Fibroblast of pulmonary artery (primary cell): ENCODE data around the gene ZNF524.

ENCODE experiments used
- DNase-seq: peaks from one replicate; pipeline ENCODE4 v3.0.0-alpha.2; 2010; ENCODE audit warnings: low read depth
- H3K4me3 ChIP-seq: replicated peaks from 2 replicates; pipeline ENCODE4 v1.5.1; 2011; ENCODE audit warnings: low read depth, mild to moderate bottlenecking, control low read depth, low read length, moderate library complexity
- TF ChIP-seq, protein P1 (sequence below): IDR thresholded peaks from 2 replicates; pipeline ENCODE4 v1.5.1; 2011; ENCODE audit warnings: mild to moderate bottlenecking, control low read depth, low read length, inconsistent platforms; ENCODE audit errors: missing control alignments

Gene ZNF524

DNA sequence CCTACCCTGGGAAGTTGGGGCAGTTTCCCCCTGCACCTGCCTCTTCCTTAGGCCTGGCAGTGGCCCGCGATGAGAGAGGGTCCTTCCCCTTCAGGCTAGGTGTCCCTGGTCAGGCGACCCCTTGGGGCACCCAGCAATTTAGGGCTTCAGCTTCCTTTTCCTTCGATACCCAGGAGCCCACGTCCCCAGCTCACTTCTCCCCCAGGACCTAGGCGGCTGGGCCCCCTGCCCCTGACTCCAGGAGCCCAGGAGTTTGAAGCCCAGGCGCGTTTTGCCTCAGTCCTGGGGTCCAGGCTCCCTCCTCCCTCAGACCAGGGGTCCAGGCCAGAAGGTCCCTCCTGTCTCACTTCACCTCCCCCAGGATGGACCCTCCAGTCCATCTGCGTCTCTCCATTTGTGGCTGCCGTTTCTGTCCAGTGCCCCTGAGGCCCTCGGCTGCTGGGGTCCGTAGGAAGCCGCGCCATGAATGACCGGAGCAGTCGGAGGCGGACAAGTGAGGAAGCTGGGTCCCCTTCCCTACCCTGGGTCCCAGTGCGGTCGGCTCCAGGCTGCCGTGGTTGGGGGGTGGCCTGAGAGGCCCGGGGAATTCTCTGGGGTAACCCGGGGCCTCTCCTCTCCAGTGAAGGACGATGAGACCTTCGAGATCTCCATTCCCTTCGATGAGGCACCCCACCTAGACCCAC is 48.6 kb downstream of the ZNF524 start:
- TF ChIP-seq, protein P1, sequence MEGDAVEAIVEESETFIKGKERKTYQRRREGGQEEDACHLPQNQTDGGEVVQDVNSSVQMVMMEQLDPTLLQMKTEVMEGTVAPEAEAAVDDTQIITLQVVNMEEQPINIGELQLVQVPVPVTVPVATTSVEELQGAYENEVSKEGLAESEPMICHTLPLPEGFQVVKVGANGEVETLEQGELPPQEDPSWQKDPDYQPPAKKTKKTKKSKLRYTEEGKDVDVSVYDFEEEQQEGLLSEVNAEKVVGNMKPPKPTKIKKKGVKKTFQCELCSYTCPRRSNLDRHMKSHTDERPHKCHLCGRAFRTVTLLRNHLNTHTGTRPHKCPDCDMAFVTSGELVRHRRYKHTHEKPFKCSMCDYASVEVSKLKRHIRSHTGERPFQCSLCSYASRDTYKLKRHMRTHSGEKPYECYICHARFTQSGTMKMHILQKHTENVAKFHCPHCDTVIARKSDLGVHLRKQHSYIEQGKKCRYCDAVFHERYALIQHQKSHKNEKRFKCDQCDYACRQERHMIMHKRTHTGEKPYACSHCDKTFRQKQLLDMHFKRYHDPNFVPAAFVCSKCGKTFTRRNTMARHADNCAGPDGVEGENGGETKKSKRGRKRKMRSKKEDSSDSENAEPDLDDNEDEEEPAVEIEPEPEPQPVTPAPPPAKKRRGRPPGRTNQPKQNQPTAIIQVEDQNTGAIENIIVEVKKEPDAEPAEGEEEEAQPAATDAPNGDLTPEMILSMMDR, result no peak
- DNase-seq, result no peak

DNA sequence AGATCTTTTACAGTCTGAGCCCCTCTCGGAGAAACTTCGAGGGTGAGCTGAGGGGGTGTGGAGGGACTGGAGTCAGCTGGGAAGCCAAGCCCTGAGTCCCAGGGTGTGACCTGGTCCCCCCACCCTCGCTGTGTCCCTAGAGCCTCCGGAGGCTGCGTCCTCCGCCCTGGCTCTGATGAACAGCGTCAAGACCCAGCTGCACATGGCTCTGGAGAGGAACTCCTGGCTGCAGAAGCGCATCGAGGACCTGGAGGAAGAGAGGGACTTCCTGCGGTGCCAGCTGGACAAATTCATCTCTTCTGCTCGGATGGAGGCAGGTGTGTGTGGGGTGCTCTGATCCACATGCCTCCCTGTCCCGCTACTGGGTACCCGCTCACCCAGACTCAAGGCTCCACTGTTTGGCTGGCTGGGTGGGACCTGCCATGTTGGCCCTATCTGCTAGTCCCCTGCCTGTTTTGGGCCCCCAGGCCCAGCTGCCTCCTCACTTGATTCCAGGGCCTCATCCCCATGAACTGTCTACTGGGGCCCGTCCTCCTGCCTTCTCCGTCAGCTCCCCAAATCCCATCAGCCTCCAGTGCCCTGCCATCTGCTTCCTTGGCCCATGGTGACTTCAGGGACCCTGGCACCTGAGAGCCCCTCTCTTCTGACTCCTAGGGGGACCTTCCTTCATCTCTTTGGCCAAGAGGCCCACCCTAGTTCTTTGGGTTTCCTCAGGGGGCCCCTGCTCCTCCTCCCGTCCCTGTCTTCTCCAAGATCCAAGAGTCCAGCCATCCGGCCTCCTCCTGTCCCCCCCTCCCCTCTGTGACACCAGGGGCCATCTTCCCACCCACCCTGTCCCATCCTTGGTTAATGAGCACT is 49.4 kb downstream of the ZNF524 start:
- TF ChIP-seq, protein P1, result no peak
- DNase-seq, result no peak
- H3K4me3 ChIP-seq, result peak overlapping the region; percentile 12

More for the DNA sequence above, 48.6 kb downstream of the ZNF524 start:
- peak overlapping the region; percentile 73 for H3K4me3 ChIP-seq

DNA sequence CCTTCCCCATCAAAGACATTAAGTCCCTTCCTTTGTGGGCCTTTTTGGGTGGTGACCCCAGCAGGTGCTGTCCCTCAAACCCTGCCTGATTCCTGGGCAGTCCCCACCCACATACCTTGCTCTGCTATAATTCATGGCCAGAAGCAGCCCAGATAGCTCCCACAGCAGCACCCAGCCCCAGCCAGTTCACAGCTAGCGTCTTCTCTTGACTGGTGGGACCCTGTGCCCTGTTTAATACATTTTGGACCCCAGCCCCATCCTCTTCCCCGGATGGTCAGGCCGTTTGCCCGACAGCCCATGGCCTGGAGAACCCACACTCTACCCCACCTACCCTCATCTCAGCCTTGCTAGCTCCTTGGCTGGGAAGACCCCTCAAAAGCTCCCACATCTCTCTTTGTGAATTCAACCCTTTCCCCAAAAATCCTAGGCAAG is 50.1 kb downstream of the ZNF524 start:
- TF ChIP-seq, protein P1, result no peak
- no peak overlapping the region for H3K4me3 ChIP-seq
- DNase-seq, result no peak

DNA sequence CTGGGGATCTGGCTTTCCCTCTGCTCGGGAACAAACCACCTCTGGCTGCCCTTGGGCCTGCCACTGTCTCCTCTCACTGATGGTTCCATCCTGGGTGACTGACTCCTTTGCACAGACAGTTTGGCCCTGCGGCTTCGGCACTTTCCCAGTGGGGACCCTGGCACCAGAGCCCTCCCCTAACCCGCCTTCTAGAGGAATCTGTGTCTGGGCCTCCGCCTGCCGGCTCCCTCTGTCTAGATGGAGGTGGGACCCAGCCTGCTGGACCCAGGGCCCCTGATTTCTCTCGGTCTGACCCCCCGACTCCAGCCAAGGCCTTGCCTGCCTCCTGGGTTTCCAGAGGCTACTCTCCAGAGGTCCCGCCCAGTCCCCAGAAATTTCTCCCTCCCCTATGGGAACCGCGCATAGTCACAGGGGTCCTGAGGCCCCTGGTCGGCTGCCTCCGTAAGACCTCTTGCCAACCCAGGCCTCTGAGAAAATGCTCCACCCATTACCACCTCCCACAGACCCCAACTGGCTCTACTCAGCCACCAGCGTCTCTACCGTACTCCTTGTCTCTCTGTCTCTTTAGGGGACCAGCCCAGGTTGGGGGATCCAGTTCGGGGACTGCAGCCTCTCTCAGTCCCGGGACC is 50.6 kb downstream of the ZNF524 start:
- no peak for DNase-seq
- H3K4me3 ChIP-seq, result no peak overlapping the region
- TF ChIP-seq, protein P1, result no peak

DNA sequence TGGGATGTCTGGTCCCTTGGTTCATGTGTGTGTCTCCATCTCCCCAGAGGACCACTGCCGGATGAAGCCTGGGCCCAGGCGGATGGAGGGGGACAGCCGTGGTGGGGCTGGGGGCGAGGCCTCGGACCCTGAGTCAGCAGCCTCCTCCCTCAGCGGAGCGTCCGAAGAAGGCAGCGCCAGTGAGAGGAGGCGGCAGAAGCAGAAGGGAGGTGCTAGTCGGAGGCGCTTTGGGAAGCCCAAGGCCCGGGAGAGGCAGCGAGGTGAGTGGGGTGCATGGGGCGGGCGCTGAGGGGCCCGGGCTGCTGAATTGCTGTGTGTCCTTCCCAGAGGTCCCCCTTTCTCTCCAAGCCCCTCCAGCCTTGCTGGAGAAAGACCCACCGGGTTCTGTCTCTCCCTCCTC is 51.1 kb downstream of the ZNF524 start:
- TF ChIP-seq, protein P1, result no peak
- no peak overlapping the region for H3K4me3 ChIP-seq
- no peak for DNase-seq

DNA sequence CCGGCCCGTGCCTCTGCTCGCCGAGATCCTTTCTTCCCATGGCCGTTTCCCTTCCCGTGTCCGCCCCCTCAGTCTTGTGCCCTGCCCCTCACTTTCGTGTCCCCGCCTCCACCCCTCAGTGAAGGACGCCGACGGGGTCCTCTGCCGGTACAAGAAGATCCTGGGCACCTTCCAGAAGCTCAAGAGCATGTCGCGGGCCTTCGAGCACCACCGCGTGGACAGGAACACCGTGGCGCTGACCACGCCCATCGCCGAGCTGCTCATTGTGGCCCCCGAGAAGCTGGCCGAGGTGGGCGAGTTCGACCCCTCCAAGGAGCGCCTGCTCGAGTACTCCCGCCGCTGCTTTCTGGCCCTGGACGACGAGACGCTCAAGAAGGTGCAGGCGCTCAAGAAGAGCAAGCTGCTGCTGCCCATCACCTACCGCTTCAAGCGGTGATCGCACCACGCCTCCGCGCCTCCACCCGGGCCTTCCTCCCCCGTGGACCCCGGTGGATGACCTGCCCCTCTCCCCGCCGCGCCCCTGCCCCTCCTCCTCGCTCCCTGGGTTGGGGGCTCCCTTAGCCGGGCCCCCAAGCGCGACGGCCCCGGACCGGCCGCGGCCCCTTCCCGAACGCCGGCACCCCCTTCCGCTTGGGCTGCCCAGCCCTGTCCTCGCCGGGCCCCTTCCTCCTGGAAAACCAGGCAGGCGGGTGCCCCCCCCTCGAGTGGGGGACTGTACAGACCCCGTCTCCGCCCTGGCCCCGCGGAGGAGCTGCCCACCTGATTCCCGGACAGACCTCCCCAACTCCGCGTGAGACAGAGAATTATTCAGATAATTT is 52.4 kb downstream of the ZNF524 start:
- no peak overlapping the region for H3K4me3 ChIP-seq
- TF ChIP-seq, protein P1, result no peak
- no peak for DNase-seq
